Measurements from ENCODE around the gene EP400. TPM values are rescaled to one million over a fixed set of nuclear protein-coding genes. Genes with fewer than 3 reads are reported as not detected.
A peak's percentile ranks its signal among the peaks of the same experiment; 100 is the strongest.

Gene EP400

Small RNAs within 50 kb of the gene (small RNA-seq; reads per million reads assigned to genes)
- not detected for gene AC131009.3
- not detected for gene AC137590.2
- 1,415 reads per million, percentile 99 among the genes with 10 or more reads in this experiment for gene SNORA49

All from skeletal muscle satellite cell (primary cell).